Stimulated activated CD8-positive, alpha-beta memory T cell treated with anti-CD3 and anti-CD28 coated beads, Interleukin-7, amount 100 ng/mL, for 48 hours (primary cell): ENCODE measurements around the gene NTRK1.
A peak's percentile ranks its signal among the peaks of the same experiment; 100 is the strongest.

Experiments used
- DNase-seq, 2 donors: peaks; one replicate each; pipeline ENCODE4 v3.0.0-alpha.2; 2020; ENCODE audit warnings: low read depth in 1 of 2; ENCODE audit errors: extremely low read depth in 1 of 2

The NTRK1 gene

DNA sequence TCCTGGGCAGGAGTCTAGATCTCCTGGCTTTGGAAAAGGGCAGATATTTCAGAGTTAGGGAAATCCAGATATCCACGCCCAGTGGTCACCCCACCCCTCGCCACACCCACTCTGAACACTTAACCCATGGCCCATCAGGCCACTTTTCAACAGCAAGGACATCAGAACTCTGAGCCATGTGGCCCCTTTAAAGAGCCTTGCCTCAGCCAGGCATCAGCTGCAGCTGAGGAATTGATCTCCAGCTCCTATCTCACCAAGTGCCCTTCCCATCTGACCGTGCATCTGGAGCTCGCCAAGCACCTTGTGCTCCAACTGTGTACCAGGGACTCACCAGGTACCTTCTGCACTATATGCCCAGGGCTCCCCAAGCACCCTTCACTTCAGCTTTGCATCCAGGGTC is 23.8 kb upstream of the NTRK1 start:
- DNase-seq = no peak

DNA sequence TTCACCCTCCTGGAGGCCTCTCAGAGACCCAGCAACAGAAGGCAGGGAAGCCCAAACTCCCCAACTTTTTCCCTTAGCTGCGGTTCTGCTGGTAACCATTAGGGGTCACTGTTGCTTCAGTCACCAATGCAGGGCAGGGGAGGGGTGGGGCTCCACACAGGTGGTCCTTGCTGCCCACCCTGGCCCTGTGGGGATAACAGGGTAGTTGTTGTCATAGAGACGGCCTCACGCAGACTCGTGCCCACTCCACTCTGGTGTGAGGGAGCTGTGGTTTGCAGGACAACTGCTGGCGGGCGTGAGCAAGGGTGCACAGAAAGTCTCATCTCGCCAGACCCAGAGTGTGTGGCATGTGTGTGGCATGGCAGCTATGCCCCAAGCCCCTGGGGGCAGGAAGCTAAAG is 21.7 kb upstream of the NTRK1 start:
- no peak for DNase-seq

DNA sequence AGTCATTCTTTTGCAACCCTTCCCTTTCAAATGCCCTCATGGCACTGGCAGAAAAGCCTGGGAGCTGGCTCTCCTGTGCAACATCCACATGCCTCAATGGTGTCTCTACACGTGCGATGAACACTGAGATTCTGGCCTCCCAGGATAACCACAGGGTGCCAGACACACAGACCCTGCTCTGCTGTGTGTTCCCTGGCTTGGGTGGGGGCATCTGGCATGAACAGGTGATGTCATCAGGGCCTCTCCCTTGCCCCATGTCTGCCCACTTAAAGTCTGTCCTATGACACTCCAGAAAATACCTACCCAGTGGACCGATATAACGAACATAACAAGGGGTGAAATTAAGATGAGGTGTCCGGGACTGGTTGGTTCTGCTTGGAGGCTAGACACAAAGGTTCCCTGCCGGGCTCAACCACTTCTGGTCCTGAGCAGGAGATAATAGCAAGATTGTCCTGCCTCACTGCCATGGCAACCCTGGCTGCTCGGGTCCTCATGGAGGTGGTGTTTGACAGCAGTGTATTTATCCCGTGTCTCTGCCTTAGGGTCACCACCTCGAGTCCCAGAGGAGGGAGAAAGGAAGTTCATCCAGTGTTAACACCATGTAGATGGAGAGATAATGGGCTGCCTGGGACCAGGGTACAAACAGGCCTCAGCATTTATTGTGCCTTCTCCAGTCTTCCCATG is 21.1 kb upstream of the NTRK1 start:
- DNase-seq = no peak

DNA sequence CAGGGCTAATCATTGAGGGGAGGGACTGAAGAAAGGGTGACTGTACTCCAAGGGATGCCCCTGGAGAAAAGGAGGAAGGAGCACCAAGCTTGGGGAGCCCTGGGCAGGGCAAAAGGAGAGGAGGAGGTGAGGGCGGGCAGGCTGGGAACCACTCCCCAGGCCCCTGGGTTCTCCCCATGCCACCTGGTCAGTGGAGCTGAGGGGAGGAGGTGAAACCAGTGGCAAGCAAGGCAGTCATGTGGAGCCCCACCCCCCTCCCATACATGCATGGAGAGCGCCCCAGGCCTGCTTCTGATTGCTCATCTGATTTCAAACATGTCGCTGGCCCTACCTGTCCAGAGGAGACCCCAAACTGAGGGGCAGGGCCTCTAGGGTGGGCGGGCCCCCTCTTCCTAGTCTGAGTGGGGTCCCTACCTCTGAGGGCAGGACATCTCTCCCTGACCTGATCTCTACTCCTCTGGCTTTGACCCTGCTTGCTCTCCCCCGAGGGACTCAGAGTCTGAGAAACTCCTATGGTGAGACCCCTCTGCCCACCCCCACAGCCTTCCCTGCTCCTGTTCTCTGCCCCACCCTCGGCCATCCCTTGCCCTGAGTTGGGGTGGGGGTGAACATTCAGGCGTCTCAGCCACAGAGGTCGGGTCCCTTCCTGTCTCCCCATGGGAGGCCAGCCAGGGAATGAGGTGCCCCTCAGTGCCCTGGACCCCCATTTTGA is 20.3 kb upstream of the NTRK1 start:
- no peak for DNase-seq

- DNase-seq = no peak
Observed at GRCh38 chr1:156840898-156841279, 19.8 kb upstream of the NTRK1 start.

DNA sequence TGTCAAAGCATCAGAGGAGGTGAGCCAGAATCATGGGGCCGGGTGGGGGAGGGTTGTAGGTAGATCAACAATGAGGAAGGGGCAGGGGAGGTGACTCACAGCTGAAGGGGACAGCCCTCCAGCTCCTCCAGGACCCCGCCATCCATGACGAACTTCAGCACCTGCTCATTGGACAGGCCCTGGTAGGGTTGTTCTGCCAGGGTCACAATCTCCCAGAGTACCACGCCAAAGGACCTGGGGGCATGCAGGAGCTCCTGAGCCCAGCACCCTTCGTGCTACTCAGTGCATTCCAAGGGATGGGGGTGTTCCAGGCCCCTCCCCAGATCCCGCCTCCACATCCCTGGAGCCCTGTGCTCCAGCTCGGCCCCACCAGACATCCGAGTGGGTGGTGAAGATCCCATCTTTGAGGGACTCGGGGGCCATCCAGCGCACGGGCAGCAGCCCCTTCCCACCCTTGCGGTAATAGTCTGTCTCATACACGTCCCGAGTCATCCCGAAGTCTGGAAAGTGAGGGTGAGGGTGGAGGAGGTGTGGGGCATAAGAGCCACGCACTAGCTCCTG is 19.3 kb upstream of the NTRK1 start:
- no peak for DNase-seq

DNA sequence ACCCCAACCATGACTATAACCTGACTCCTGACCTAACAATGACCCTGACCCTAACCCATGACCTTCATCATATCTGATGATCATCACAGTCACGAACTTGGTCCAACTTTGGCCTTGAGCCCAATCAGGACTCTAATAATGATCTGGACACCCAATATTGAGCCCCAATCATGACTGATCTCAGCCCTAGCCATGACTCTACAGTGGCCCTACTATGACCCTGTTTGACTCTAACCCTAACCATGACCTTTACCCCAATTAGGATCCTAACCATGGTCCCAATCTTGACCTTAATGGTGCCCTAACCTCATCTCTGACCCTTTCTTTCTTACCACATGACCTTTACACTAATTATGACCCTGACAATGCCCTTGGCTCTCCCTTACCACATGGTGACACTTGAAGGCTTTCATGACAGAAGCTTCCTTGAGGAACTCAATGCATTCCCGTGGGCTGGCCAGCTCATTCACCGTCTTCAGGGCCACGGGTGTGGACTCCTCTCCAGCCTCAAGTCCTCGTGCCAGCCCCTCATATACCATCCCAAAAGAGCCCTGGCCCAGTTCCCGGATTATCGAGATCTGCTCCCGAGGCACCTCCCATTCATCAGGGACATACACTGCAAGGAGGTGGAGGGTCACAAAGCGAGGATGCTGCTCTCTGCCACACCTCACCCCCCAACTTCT is 17.9 kb upstream of the NTRK1 start:
- no peak for DNase-seq

GRCh38 chr1:156844102-156844501 is 16.6 kb upstream of the NTRK1 start:
- DNase-seq = no peak

DNA sequence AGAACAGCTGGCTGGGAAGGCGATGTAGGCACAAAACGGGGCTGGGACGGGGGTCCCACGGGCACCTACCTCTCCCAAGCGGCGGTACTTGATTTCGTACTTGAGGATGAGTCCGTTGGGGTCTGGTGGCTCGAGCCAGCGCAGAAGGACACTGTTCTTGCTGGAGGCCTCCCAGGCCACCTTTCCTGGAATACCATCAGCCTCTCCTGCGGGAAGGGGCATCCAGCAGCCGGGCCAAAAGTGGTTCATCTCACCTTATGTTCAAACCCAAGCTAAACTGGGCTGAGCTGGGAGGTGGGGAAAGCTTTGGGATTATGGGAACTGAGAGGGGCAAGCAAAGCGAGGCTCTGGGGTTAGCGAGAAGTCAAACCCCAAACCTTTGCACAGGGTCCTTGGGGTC is 16.0 kb upstream of the NTRK1 start:
- DNase-seq = no peak

GRCh38 chr1:156845055-156845952 is 15.4 kb upstream of the NTRK1 start:
- DNase-seq = no peak

DNA sequence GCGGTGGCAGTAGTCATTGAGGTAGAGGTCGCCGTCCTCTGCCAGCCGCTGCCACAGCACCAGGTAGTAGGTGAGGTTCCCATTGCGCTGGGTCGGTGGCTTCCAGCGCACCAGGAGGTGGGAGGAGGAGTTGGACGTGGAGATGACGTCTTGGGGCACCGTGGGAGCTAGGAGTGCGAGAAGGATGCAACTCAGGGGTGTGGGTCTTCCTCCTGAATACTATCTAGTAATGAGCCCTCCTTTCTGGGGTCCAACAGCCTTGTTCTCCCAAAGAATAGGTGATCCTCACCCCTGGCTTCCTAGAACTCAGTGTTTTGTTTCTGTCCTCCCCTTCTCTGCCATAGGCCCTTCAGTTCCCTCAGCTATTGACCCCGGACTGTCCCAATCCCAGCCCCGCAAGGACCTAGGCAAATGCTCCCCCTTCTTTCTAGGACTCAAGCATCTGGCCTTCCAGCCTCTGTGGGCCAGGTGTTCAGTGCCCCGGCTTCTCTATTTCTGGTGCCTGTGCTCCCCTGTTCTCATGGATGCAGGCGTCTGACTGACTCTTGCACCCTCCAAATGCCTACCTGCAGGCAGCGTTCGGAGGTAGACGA is 14.6 kb upstream of the NTRK1 start:
- DNase-seq = no peak

DNA sequence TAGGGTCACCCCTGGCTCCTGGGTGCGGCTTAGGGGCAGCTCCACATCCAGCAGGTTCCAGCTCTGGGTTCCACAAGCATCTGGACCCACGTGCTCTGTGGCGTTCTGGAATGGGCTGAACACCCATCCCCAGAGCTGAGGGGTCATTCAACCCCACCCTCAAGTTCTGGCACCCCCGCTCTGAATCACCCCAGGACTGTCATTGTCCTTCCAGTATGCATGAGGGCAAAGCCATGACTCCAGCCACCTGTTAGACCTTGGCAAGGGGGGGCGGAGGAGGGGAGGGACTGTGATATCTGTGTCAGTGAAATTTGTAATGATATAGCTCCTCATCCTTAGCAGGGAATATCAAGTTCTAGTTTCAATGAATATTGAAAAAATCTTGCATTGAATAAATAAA is 14.0 kb upstream of the NTRK1 start:
- no peak for DNase-seq

GRCh38 chr1:156847591-156848460 is 12.8 kb upstream of the NTRK1 start:
- DNase-seq = no peak

GRCh38 chr1:156848461-156849150 is 12.1 kb upstream of the NTRK1 start:
- DNase-seq = peak; percentile 49 to 68

DNA sequence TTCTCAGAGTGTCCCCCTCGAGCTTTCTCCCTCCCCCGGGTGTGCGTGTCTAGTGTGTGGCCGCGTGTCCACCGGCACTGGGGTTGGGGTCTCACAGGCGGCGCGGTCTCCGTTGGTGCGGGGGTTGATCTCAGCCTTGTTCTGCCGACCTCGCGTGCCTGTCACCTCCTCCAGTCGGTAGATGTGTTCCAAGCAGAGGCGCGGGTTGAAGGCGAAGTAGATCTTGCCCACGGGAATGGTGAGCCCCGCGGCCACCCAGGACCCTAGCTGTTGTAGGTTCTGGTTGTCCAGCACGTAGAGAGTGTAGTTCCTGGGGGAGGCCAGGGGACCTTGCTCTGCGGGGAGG is 11.5 kb upstream of the NTRK1 start:
- DNase-seq = no peak

GRCh38 chr1:156851779-156852417 is 8.8 kb upstream of the NTRK1 start:
- DNase-seq = no peak

DNA sequence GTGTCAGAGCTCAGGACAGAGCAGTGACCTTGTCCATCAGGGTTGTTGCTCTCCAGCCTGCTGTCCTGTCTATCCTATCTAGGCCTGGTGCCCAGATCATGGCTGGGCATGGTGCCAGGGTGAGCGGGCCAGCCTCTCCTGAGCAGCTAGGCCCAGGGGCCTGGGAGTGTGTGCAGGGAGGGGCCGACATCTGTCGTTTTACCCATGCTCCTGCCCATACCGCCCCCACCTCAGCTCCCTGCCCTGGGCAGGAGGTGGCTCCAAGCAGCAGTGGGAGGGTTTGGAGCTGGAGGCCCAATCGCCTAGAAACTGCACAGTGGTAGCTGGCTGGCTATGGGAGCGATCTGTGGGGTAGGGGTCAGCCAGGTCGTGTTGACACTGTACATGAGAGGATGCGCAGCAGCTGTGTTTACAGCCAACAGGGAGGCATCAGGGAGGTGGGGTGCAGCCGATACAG is 8.2 kb upstream of the NTRK1 start:
- DNase-seq = no peak

DNA sequence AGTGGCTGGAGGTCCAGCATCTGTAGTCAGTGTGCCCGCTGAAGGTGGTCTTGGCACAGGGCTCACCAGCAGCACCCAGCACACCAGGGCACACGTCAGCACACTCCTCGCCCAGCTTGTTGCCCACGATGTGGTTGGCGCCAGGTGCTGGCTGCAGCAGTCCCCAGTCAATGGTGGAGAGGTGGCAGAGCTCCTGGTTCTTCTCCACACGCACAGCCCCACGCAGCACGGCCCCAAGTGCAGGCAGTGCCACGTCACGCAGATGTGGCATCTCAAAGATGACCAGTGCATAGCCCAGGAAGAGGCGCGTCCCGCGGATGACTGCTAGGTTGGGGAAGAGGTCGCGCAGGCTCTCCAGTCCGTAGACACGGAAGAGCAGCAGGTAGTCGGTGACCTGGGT is 6.9 kb upstream of the NTRK1 start:
- DNase-seq = no peak
